K562 (cell line): ENCODE results near the gene GNAL.

Experiments used
- ATF1 ChIP-seq, 2 experiments: fragments of 450-650 bp in 1 of 2; IDR thresholded peaks; 2 replicates each; pipeline ENCODE4 v1.6.1; 2016; ENCODE audit warnings: missing compliant biosample characterization in 1 of 2, missing genetic modification characterization in 1 of 2
- DNMT1 ChIP-seq: fragments of 450-650 bp; IDR thresholded peaks from 2 replicates; pipeline ENCODE4 v1.6.1; 2016; ENCODE audit warnings: antibody characterized with exemption, mild to moderate bottlenecking
- EP300 ChIP-seq: IDR thresholded peaks from 2 replicates; pipeline ENCODE4 v1.6.1; 2012; ENCODE audit warnings: low read length, improper control_type of control experiment
- EZH2 ChIP-seq: IDR thresholded peaks from 2 replicates; pipeline ENCODE4 v1.6.1; 2012; ENCODE audit warnings: low read depth, mild to moderate bottlenecking, inconsistent platforms, low read length, borderline replicate concordance
- GATA2 ChIP-seq: sonication (generic); formaldehyde crosslinking; IDR thresholded peaks from 2 replicates; pipeline ENCODE4 v1.4.0; 2020; ENCODE audit warnings: mild to moderate bottlenecking, missing genetic modification reagents
- NFE2 ChIP-seq: IDR thresholded peaks from 2 replicates; pipeline ENCODE4 v1.6.1; 2014; ENCODE audit warnings: antibody characterized with exemption, low read depth
- OTX1 ChIP-seq: fragments of 450-650 bp; formaldehyde crosslinking; IDR thresholded peaks from 2 replicates; pipeline ENCODE4 v1.4.0; 2022; ENCODE audit warnings: mild to moderate bottlenecking
- SMARCA5 ChIP-seq: fragments of 450-650 bp; IDR thresholded peaks from 2 replicates; pipeline ENCODE4 v1.6.1; 2016
- XRCC5 ChIP-seq: fragments of 200-400 bp; formaldehyde crosslinking; IDR thresholded peaks from 2 replicates; pipeline ENCODE4 v1.6.1; 2017; ENCODE audit warnings: low read depth, mild to moderate bottlenecking, low read length
- TF ChIP-seq, protein P1 (sequence below), 3 experiments: IDR thresholded peaks in 2 of 3; conservative IDR thresholded peaks in 1 of 3; 2 replicates each; pipeline ENCODE4 v1.5.1; 2011 to 2012; ENCODE audit warnings: low read length in 3 of 3, mild to moderate bottlenecking in 3 of 3, control low read depth in 2 of 3, improper control_type of control experiment in 1 of 3, inconsistent platforms in 1 of 3, low read depth in 1 of 3, mixed read lengths in 1 of 3, moderate library complexity in 1 of 3; ENCODE audit not compliant: insufficient read depth in 2 of 3

DNA sequence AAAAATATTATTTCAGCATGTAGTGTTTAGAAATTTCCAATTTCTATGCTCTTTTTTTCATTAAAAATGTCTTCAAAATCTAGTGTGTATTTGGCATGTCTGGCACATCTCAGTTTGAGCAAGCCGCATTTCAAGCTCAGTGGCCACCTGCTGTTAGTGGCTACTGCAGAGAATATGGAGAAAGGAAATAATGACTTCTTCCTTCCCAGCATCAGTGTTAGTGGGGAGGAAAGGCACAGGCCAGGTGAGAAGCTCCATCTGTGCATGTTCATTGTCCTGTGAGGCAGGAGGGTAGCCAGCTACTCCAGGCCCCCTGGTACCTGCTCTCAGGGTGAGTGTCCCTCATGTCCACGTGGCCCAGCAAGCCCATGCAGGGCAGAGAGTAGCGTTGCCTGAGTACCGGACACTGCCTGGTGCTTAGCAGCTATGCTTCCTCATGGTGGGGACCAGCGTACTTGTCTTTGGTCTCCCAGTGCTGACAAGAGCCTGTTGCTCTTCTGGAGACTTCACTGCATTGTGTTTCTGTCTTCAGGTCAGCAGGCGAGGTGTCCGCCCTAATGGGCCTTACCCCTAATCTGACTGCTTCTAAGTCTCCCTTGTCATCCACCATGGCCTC is 94.8 kb downstream of the GNAL start:
- TF ChIP-seq EZH2, result no peak
- no peak for TF ChIP-seq NFE2
- TF ChIP-seq, protein P1, sequence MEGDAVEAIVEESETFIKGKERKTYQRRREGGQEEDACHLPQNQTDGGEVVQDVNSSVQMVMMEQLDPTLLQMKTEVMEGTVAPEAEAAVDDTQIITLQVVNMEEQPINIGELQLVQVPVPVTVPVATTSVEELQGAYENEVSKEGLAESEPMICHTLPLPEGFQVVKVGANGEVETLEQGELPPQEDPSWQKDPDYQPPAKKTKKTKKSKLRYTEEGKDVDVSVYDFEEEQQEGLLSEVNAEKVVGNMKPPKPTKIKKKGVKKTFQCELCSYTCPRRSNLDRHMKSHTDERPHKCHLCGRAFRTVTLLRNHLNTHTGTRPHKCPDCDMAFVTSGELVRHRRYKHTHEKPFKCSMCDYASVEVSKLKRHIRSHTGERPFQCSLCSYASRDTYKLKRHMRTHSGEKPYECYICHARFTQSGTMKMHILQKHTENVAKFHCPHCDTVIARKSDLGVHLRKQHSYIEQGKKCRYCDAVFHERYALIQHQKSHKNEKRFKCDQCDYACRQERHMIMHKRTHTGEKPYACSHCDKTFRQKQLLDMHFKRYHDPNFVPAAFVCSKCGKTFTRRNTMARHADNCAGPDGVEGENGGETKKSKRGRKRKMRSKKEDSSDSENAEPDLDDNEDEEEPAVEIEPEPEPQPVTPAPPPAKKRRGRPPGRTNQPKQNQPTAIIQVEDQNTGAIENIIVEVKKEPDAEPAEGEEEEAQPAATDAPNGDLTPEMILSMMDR (IDR thresholded peaks at IDR 0.05 in 2 of 3, conservative IDR thresholded peaks at IDR 0.05 in 1 of 3; ENCODE audit: insufficient read depth in 2 of 3, low read depth in 1 of 3, low read length in 3 of 3), result no peak
- no peak for TF ChIP-seq XRCC5
- TF ChIP-seq EP300, result no peak
- no peak for TF ChIP-seq SMARCA5
- TF ChIP-seq GATA2 (CRISPR knock-in tag), result no peak
- no peak for TF ChIP-seq OTX1 (CRISPR knock-in tag)
- TF ChIP-seq DNMT1, result no peak
- TF ChIP-seq ATF1 (CRISPR knock-in tag; IDR thresholded peaks at IDR 0.05), result no peak
- no peak for TF ChIP-seq ATF1 (tag; IDR thresholded peaks at IDR 0.05)
